NCI-H1105 (cell line): ENCODE results near the gene CACTIN.
A peak's percentile ranks its signal among the peaks of the same experiment; 100 is the strongest.

Experiments used
- DNase-seq: peaks from one replicate; lab custom pipeline; 2025; lab: John Stamatoyannopoulos, UW

Gene CACTIN

GRCh38 chr19:3609779-3610719 lies 16.5 kb downstream of the CACTIN start:
- no peak for DNase-seq

GRCh38 chr19:3608750-3609322 lies 17.8 kb downstream of the CACTIN start:
- DNase-seq, result no peak

DNA sequence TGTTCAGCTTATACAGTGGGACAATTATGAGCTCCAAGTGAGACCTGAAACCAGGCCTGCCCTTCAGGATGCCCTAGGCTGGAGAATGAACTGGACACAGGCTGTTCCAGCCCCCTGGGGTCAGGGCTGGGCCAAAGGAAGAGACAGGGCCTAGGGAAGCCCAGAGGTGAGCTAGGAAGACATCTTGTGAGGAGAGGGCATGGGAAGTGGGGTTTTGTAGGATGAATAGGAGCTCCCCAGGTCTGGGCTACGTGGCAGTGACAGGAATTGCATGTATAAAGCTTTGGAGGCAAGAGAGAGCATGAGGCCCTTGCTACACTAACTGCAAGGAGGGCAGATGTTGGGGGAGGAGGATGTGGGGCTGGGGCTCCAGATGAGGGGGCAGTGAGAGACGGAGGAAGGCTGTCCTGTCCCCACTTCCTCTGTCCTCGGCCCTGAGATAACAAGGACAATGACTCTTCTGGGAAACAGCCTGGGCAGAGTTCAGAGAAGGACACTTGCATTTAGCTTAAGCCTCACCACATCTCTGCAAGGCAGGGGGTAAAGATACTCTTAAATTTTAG lies 18.4 kb downstream of the CACTIN start:
- DNase-seq, result no peak

- no peak for DNase-seq
Measured at GRCh38 chr19:3607303-3608078, 19.1 kb downstream of the CACTIN start.

- DNase-seq, result no peak
Measured at GRCh38 chr19:3606690-3607289, 19.8 kb downstream of the CACTIN start, which contains the start of gene TBXA2R. Gene TBXA2R (minus strand): TSS chr19:3606875. CDS start chr19:3600634, 6,241 bp downstream.

GRCh38 chr19:3606174-3606689 lies 20.4 kb downstream of the CACTIN start:
- peak; percentile 52 for DNase-seq

- DNase-seq, result no peak
Measured at GRCh38 chr19:3605770-3606169, 20.8 kb downstream of the CACTIN start.

- DNase-seq, result no peak
Measured at GRCh38 chr19:3605361-3605760, 21.2 kb downstream of the CACTIN start.

GRCh38 chr19:3604987-3605343 lies 21.6 kb downstream of the CACTIN start:
- DNase-seq, result no peak

GRCh38 chr19:3604227-3604986 lies 22.2 kb downstream of the CACTIN start:
- no peak for DNase-seq

DNA sequence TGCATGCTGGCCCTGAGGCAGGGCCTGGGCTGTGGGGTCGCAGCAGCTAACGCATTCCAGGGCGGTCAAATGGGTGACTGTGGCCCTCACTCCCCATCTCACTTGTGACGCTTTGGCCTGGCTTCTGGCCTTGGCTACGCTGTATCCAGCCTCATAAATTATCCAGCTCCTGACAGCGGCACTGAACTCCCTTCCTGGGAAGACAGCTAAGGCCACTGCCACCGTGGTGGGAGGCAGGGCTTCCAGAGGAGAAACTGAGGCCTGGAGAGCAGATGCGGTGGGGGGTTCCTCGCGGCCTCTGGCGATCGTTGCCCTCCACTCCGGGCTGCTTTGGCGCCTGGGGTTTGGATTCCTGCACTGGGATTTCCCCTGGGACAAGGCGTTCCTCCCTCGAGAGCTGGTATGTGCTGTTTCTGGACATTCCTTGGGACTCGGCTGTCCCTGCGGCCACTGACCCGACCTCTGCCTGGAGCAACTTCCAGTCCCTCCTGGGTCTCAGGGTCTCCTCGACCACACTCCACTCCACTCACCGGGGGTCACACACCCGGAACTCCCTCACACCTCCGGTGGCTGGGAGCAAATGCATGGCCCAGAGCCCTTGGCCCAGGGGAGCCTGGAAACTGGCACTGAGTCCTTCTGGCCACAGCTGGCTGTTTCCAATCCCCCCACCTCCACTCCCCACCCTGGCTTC lies 23.3 kb downstream of the CACTIN start:
- no peak for DNase-seq

DNA sequence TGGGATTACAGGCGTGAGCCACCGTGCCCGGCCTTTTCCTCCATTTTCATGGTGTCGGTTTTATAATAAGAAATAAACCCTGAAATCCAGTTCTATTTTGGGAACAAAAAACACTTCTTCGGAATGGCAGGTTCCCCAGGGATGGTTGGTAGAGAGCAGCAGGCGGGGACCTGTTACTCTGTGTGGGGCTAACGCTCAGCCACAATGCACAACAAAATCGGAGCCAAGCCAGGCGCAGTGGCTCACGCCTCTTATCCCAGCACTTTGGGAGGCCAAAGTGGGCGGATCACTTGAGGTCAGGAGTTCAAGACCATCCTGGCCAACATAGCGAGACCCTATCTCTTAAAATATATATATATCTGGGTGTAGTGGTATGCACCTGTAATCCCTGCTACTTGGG lies 25.6 kb downstream of the CACTIN start:
- no peak for DNase-seq

DNA sequence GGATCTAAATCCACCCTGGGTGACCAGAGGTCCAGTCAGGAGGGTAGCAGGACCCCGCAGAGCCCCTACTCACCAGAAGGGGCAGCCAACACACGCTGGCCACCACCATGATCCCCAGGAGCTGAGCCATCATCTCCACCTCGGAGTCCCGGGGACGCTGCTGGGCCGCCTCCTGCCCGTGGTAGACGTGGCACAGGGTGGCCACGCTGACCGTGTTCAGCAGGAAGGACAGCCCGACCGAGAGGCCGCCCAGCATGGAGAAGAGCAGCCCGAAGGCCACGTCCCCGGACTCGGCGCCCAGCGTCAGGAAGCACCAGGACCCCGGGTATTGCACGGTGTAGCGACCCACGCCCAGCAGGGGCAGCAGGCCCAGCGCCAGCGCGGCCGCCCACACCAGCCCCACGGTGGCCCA lies 26.8 kb downstream of the CACTIN start:
- no peak for DNase-seq

GRCh38 chr19:3595521-3596061 lies 31.0 kb downstream of the CACTIN start:
- DNase-seq, result no peak

- DNase-seq, result no peak
Measured at GRCh38 chr19:3593156-3593555, 33.4 kb downstream of the CACTIN start.

DNA sequence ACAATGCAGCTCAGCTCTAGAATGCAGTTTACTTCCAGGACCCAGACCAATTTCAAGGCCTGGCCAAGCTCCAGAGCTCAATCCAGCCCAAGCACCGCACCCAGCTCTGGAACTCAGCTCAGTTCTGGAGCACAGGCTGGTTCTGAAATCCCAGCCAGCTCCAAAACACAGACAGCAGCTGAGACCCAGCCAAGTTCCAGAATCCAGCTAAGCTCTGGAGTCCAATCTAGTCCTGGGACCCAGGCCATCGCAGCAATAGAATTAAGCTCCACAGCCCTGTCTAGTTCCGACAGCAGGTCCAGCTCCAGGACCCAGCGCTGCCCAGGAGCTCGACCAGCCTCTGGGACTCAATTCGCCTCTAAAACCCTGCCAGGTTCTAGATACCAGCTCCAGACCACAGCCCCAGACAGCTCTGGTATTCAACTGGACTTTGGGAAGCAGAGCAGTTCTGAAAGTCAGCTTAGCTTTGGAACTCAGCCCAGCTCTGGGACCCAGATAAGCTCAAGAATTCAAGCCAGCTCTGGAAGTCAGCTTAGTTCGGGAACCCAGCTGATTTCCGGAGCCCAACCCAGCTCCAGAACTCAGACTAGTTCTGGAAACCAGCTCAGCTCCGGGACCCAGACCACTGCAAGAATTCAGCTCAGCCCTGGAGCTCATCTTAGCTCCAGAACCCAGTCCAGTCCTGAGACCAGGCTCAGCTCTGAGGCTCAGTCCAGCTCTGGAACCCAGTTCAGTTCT lies 34.5 kb downstream of the CACTIN start:
- no peak for DNase-seq

GRCh38 chr19:3590991-3591659 lies 35.5 kb downstream of the CACTIN start:
- DNase-seq, result no peak

DNA sequence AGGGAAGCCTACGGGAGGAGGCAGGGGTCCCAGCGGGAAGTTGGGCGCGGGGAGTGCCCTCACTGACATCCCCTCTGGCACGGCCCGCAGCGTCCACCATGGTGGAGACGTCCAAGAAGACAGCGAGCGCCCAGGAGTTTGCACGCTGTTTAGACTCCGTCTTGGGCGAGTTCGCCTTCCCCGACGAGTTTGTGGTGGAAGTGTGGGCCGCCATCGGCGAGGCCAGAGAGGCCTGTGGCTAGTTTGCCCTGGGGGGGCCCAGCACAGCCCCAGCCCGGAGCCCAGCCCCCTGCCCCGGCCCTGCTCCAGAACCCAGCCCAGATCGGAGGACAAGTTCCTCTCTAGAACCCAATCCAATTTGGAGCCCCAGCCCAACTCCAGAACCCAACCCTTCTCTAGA lies 36.6 kb downstream of the CACTIN start:
- no peak for DNase-seq

- no peak for DNase-seq
Measured at GRCh38 chr19:3589439-3589838, 37.2 kb downstream of the CACTIN start.
